Thoracic aorta (tissue), 2 donors: ENCODE data around the gene RHEX. TPM values are rescaled to one million over a fixed set of nuclear protein-coding genes. Genes with fewer than 3 reads are reported as not detected.

ENCODE experiments used
- ATAC-seq: fragments of 150-250 bp; one replicate; pipeline ENCODE4 v1.8.0; 2017; ENCODE audit warnings: low read depth; ENCODE audit not compliant: insufficient number of reproducible peaks, low FRiP score
- DNase-seq: peaks from one replicate; pipeline ENCODE4 v3.0.0-alpha.2; 2020; ENCODE audit warnings: low spot score
- H3K27ac ChIP-seq, 2 donors: fragments of 200-600 bp; sonication (generic); 1 replicate in 1 of 2; 2 replicates in 1 of 2; pipeline ENCODE4 v1.5.1; 2016; ENCODE audit warnings: mild to moderate bottlenecking in 2 of 2, moderate library complexity in 2 of 2
- H3K27me3 ChIP-seq: fragments of 200-600 bp; sonication (generic); replicated peaks from 2 replicates; pipeline ENCODE4 v1.6.0; 2016; ENCODE audit warnings: mild to moderate bottlenecking; ENCODE audit not compliant: insufficient read depth
- H3K36me3 ChIP-seq: fragments of 200-600 bp; sonication (generic); one replicate; pipeline ENCODE4 v1.5.1; 2016
- H3K4me1 ChIP-seq, 2 donors: fragments of 200-600 bp; sonication (generic); 1 replicate in 1 of 2; 2 replicates in 1 of 2; pipeline versions ENCODE4 v1.5.1 to v1.6.0; 2016; ENCODE audit warnings: low read depth in 2 of 2, mild to moderate bottlenecking in 1 of 2; ENCODE audit not compliant: control insufficient read depth in 1 of 2
- H3K4me3 ChIP-seq: fragments of 200-600 bp; sonication (generic); 2 replicates; pipeline ENCODE4 v1.5.1; 2016; ENCODE audit warnings: mild to moderate bottlenecking
- H3K9me3 ChIP-seq: fragments of 200-600 bp; sonication (generic); 2 replicates; pipeline ENCODE4 v1.5.1; 2016
- CTCF ChIP-seq: fragments of 200-600 bp; sonication (generic); IDR thresholded peaks from one replicate; pipeline ENCODE4 v1.5.1; 2019; ENCODE audit warnings: antibody characterized with exemption
- total RNA-seq, 2 donors: library from RNA; depleted of rRNA; stranded (reverse); fragments of >200 nt; gene quantifications; one replicate each; pipeline versions ENCODE4 v1.1.0 to v1.2.3, GENCODE V29; 2016

RHEX gene
- total RNA-seq, 2 donors from 2014 or later, result 6.1 to 36.7 TPM

DNA sequence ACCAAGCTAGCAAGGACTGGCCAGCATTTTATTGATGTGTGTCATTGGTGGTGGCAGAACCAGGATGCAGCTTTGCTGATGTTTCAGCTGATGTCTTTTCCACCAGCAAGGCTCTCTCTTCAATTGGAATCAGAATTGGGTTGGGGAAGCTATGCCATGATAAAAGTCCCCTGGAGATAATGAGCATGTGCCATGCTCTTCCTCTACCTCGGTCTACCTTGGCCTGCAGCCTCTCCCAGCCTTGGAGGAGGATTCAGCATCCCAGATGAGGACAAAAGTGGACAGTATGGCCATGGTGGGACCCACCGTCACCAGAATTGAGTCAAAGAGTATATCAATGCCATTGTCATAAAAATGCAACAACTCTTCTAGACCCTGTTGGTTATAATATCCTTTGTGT is 55.7 kb downstream of the RHEX start:
- TF ChIP-seq CTCF, result no peak
- no peaks in the 10 kb centered on the region for H3K4me1 ChIP-seq
- no peaks in the 10 kb centered on the region for H3K27me3 ChIP-seq
- no peak overlapping the region for H3K27ac ChIP-seq
- no peaks in the 10 kb centered on the region for H3K9me3 ChIP-seq
- ATAC-seq, result no peak
- no peak for DNase-seq
- H3K4me3 ChIP-seq, result no peak overlapping the region
- H3K36me3 ChIP-seq, result no peaks in the 10 kb centered on the region

GRCh38 chr1:206109718-206110117 is 56.7 kb downstream of the RHEX start:
- ATAC-seq (no peak), DNase-seq (no peak)
- no peaks in the 10 kb centered on the region for H3K27me3 ChIP-seq
- H3K4me1 ChIP-seq, result no peaks in the 10 kb centered on the region
- H3K4me3 ChIP-seq, result no peak overlapping the region
- no peak for TF ChIP-seq CTCF
- H3K9me3 ChIP-seq, result no peaks in the 10 kb centered on the region
- no peak overlapping the region for H3K27ac ChIP-seq
- H3K36me3 ChIP-seq, result no peaks in the 10 kb centered on the region

GRCh38 chr1:206110161-206110560 is 57.2 kb downstream of the RHEX start:
- H3K4me3 ChIP-seq, result no peak overlapping the region
- no peak for ATAC-seq
- no peak for DNase-seq

GRCh38 chr1:206110820-206111219 is 57.8 kb downstream of the RHEX start:
- Histone ChIP-seq H3K4me3 (no peak overlapping the region), H3K4me1 (no peaks in the 10 kb centered on the region), H3K36me3 (no peaks in the 10 kb centered on the region), H3K9me3 (no peaks in the 10 kb centered on the region), H3K27ac (no peak overlapping the region), H3K27me3 (no peaks in the 10 kb centered on the region)
- no peak for TF ChIP-seq CTCF
- no peak for DNase-seq
- ATAC-seq, result no peak

More at GRCh38 chr1:206110161-206110560, 57.2 kb downstream of the RHEX start:
- H3K4me1 ChIP-seq, result no peaks in the 10 kb centered on the region
- H3K9me3 ChIP-seq, result no peaks in the 10 kb centered on the region
- H3K27ac ChIP-seq, result no peak overlapping the region
- H3K27me3 ChIP-seq, result no peaks in the 10 kb centered on the region
- H3K36me3 ChIP-seq, result no peaks in the 10 kb centered on the region
- TF ChIP-seq CTCF, result no peak

GRCh38 chr1:206111271-206111927 is 58.4 kb downstream of the RHEX start:
- H3K36me3 ChIP-seq, result no peaks in the 10 kb centered on the region
- DNase-seq, result no peak
- TF ChIP-seq CTCF, result no peak
- no peaks in the 10 kb centered on the region for H3K4me1 ChIP-seq
- no peak overlapping the region for H3K27ac ChIP-seq
- no peaks in the 10 kb centered on the region for H3K27me3 ChIP-seq
- ATAC-seq, result no peak
- no peaks in the 10 kb centered on the region for H3K9me3 ChIP-seq
- no peak overlapping the region for H3K4me3 ChIP-seq
